Mesendoderm (in vitro differentiated cells): Measurements from ENCODE around the gene EHBP1L1.

Source experiments
- DNase-seq: peaks from one replicate; pipeline ENCODE4 v3.0.0; 2013
- H2AK5ac ChIP-seq: 2 replicates; pipeline ENCODE4 v1.6.1; 2013; ENCODE audit warnings: low read length, inconsistent platforms
- H2BK120ac ChIP-seq: 2 replicates; pipeline ENCODE4 v1.6.1; 2013; ENCODE audit warnings: low read depth, mild to moderate bottlenecking, low read length, moderate library complexity, mixed read lengths
- H2BK15ac ChIP-seq: replicated peaks from 2 replicates; pipeline ENCODE4 v1.6.1; 2013; ENCODE audit warnings: low read depth, mild to moderate bottlenecking, moderate library complexity
- H2BK5ac ChIP-seq: 2 replicates; pipeline ENCODE4 v1.6.1; 2013; ENCODE audit warnings: low read length, inconsistent platforms
- H3K18ac ChIP-seq: 2 replicates; pipeline ENCODE4 v1.6.1; 2013; ENCODE audit warnings: mild to moderate bottlenecking, low read length, mixed read lengths
- H3K23ac ChIP-seq: one replicate; pipeline ENCODE4 v1.6.1; 2013; ENCODE audit warnings: low read length
- H3K27ac ChIP-seq: 2 replicates; pipeline ENCODE4 v1.5.1; 2013; ENCODE audit warnings: low read depth, mild to moderate bottlenecking, inconsistent platforms, low read length, moderate library complexity
- H3K27me3 ChIP-seq: 2 replicates; pipeline ENCODE4 v1.6.1; 2013; ENCODE audit warnings: low read length, control low read depth, mild to moderate bottlenecking, inconsistent platforms; ENCODE audit not compliant: insufficient read depth, poor library complexity
- H3K36me3 ChIP-seq: 2 replicates; pipeline ENCODE4 v1.6.1; 2013; ENCODE audit warnings: low read length, inconsistent platforms; ENCODE audit not compliant: control insufficient read depth, insufficient read depth
- H3K4ac ChIP-seq: one replicate; pipeline ENCODE4 v1.6.1; 2013; ENCODE audit warnings: low read depth, mild to moderate bottlenecking, low read length, moderate library complexity
- H3K4me1 ChIP-seq: 2 replicates; pipeline ENCODE4 v1.6.1; 2013; ENCODE audit warnings: low read depth, low read length, inconsistent platforms; ENCODE audit not compliant: control insufficient read depth
- H3K4me2 ChIP-seq: 2 replicates; pipeline ENCODE4 v1.6.1; 2013; ENCODE audit warnings: low read length
- H3K4me3 ChIP-seq: 2 replicates; pipeline ENCODE4 v1.5.1; 2013; ENCODE audit warnings: mild to moderate bottlenecking, low read length
- H3K56ac ChIP-seq: one replicate; pipeline ENCODE4 v1.6.1; 2013; ENCODE audit warnings: low read length
- H3K79me1 ChIP-seq: 2 replicates; pipeline ENCODE4 v1.6.1; 2013; ENCODE audit warnings: low read length, inconsistent platforms
- H3K79me2 ChIP-seq: 2 replicates; pipeline ENCODE4 v1.6.1; 2013; ENCODE audit warnings: mild to moderate bottlenecking, low read length; ENCODE audit not compliant: control insufficient read depth, insufficient read depth
- H3K9ac ChIP-seq: 2 replicates; pipeline ENCODE4 v1.6.1; 2013; ENCODE audit warnings: low read length, inconsistent platforms
- H4K5ac ChIP-seq: one replicate; pipeline ENCODE4 v1.6.1; 2013; ENCODE audit warnings: low read length
- H4K8ac ChIP-seq: one replicate; pipeline ENCODE4 v1.6.1; 2013; ENCODE audit warnings: low read depth, mild to moderate bottlenecking, control low read depth, low read length, moderate library complexity
- WGBS: extraction: QIAGEN DNeasy Blood & Tissue Kit; methylation state at CpG from one replicate; pipeline ENCODE4 v1.1.7; 2013; ENCODE audit warnings: low lambda C conversion rate, missing lambda C conversion rate; ENCODE audit not compliant: insufficient coverage; ENCODE audit errors: extremely low coverage; 5-methylcytosine and 5-hydroxymethylcytosine counted together

The EHBP1L1 gene

GRCh38 chr11:65578134-65578533 lies 2.3 kb downstream of the EHBP1L1 start:
- no CpG with 5 or more reads among the region's 7 CpGs for WGBS
- no peak overlapping the region for H3K4me3 ChIP-seq
- H3K18ac ChIP-seq, result no peak overlapping the region
- H3K79me1 ChIP-seq, result no peaks in the 10 kb centered on the region
- no peak overlapping the region for H3K4ac ChIP-seq
- peaks cover 2% of the 10 kb centered on the region for H3K4me1 ChIP-seq
- no peaks in the 10 kb centered on the region for H3K27me3 ChIP-seq
- no peak overlapping the region for H2AK5ac ChIP-seq
- H3K4me2 ChIP-seq, result no peak overlapping the region
- no peak overlapping the region for H3K23ac ChIP-seq
- no peak for DNase-seq
- no peak overlapping the region for H2BK15ac ChIP-seq
- H3K79me2 ChIP-seq, result no peaks in the 10 kb centered on the region
- H4K5ac ChIP-seq, result no peak overlapping the region
- H3K56ac ChIP-seq, result no peak overlapping the region
- no peak overlapping the region for H3K9ac ChIP-seq
- no peak overlapping the region for H2BK120ac ChIP-seq
- no peak overlapping the region for H2BK5ac ChIP-seq
- H3K27ac ChIP-seq, result no peak overlapping the region
- H4K8ac ChIP-seq, result no peak overlapping the region
- no peaks in the 10 kb centered on the region for H3K36me3 ChIP-seq

- no peak overlapping the region for H3K56ac ChIP-seq
- H3K9ac ChIP-seq, result no peak overlapping the region
- no peak overlapping the region for H4K5ac ChIP-seq
- H2BK5ac ChIP-seq, result no peak overlapping the region
- no peak overlapping the region for H3K18ac ChIP-seq
- no peak overlapping the region for H3K4ac ChIP-seq
- no peak overlapping the region for H2BK120ac ChIP-seq
- no peaks in the 10 kb centered on the region for H3K79me2 ChIP-seq
- no peak overlapping the region for H3K4me3 ChIP-seq
- no peaks in the 10 kb centered on the region for H3K27me3 ChIP-seq
- no peak for DNase-seq
- H3K27ac ChIP-seq, result no peak overlapping the region
- H4K8ac ChIP-seq, result no peak overlapping the region
- H2AK5ac ChIP-seq, result no peak overlapping the region
- H3K23ac ChIP-seq, result no peak overlapping the region
- H3K79me1 ChIP-seq, result no peaks in the 10 kb centered on the region
- no CpG with 5 or more reads among the region's 3 CpGs for WGBS
- no peaks in the 10 kb centered on the region for H3K36me3 ChIP-seq
- peaks cover 2% of the 10 kb centered on the region for H3K4me1 ChIP-seq
- no peak overlapping the region for H2BK15ac ChIP-seq
- H3K4me2 ChIP-seq, result no peak overlapping the region
These were observed 2.8 kb downstream of the EHBP1L1 start for GRCh38 chr11:65578667-65579066.

DNA sequence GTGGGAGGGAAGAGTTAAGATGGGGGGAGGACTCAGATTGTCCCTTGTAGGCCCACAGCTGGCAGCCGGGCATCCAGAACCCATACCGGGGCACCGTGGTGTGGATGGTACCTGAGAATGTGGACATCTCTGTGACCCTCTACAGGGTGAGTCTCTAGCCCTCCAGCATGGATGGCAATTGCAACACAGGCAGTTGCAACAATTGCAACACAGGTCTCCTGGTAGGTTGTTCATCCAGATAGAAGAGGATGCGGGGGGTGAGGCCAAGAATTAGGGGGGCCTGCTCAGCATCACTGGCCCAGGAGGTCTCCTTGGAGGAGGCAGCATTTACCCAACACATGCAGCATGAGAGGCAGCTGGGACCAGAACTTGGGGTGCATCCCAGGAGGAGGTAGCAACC lies 3.4 kb downstream of the EHBP1L1 start:
- Histone ChIP-seq H2AK5ac (no peak overlapping the region), H3K4me2 (no peak overlapping the region), H3K79me1 (no peaks in the 10 kb centered on the region), H3K27me3 (no peaks in the 10 kb centered on the region), H3K23ac (no peak overlapping the region), H3K4me3 (no peak overlapping the region), H3K79me2 (no peaks in the 10 kb centered on the region), H3K4me1 (peaks cover 2% of the 10 kb centered on the region), H3K36me3 (no peaks in the 10 kb centered on the region), H4K5ac (no peak overlapping the region), H4K8ac (no peak overlapping the region), H2BK15ac (no peak overlapping the region), H3K56ac (no peak overlapping the region), H2BK120ac (no peak overlapping the region), H3K27ac (no peak overlapping the region), H2BK5ac (no peak overlapping the region), H3K4ac (no peak overlapping the region), H3K18ac (no peak overlapping the region), H3K9ac (no peak overlapping the region)
- no peak for DNase-seq
- no CpG with 5 or more reads among the region's 4 CpGs for WGBS

DNA sequence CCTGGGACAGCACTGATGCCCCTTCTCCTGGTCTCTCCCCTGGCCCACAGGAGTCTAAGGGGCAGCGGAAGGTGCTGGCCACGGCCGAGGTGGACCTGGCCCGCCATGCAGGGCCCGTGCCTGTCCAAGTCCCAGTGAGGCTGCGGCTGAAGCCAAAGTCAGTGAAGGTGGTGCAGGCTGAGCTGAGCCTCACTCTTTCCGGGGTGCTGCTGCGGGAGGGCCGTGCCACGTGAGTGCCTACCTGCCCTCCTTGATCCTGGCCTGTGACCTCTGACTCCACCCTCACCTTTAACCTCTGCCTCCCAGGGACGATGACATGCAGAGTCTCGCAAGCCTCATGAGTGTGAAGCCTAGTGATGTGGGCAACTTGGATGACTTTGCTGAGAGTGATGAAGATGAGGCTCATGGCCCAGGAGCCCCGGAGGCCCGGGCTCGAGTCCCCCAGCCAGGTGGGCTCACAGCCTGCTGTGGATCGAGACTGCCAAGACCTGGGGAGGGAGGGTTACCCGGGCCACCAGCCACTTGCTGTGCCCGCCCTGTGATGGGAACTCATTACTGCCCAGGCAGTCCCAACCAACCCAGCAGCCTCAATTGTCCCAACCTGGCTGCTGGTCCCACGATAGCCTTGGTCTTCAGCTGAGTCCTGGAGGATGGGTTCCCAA lies 4.3 kb downstream of the EHBP1L1 start:
- Histone ChIP-seq H3K4me3 (no peak overlapping the region), H4K5ac (no peak overlapping the region), H3K27me3 (no peaks in the 10 kb centered on the region), H3K79me1 (no peaks in the 10 kb centered on the region), H3K79me2 (no peaks in the 10 kb centered on the region), H3K9ac (no peak overlapping the region), H3K18ac (no peak overlapping the region), H3K4me1 (no peaks in the 10 kb centered on the region), H2BK15ac (no peak overlapping the region), H3K4me2 (no peak overlapping the region), H3K23ac (no peak overlapping the region), H3K56ac (no peak overlapping the region), H2BK5ac (no peak overlapping the region), H4K8ac (no peak overlapping the region), H3K4ac (no peak overlapping the region), H3K36me3 (no peaks in the 10 kb centered on the region), H3K27ac (no peak overlapping the region), H2BK120ac (no peak overlapping the region), H2AK5ac (no peak overlapping the region)
- no peak for DNase-seq
- no CpG with 5 or more reads among the region's 19 CpGs for WGBS

DNA sequence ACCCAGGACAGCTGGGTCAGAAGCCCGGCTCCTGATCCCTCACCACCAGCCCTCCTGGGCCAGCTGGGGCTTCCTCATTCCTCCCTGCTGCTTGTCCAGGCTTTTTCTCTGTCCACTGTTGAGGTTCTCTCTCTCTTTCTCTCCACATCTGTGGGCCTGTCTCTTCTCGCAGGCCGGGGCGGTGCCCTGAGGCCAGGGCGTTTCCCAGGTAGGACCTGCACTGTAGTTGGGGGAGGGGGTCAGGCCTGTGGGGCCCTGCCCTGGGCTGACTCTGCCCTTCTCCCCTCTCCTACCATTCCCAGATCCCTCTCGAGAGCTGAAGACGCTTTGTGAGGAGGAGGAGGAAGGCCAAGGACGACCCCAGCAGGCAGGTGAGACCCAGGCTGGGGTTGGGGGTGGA lies 4.9 kb downstream of the EHBP1L1 start:
- WGBS, result no CpG with 5 or more reads among the region's 8 CpGs
- H3K9ac ChIP-seq, result no peak overlapping the region
- no peak overlapping the region for H2BK120ac ChIP-seq
- H2AK5ac ChIP-seq, result no peak overlapping the region
- no peak overlapping the region for H3K56ac ChIP-seq
- no peak overlapping the region for H3K4me2 ChIP-seq
- H2BK5ac ChIP-seq, result no peak overlapping the region
- peaks cover 2% of the 10 kb centered on the region for H3K27me3 ChIP-seq
- no peak overlapping the region for H4K8ac ChIP-seq
- H3K4me1 ChIP-seq, result no peaks in the 10 kb centered on the region
- H3K23ac ChIP-seq, result no peak overlapping the region
- H3K18ac ChIP-seq, result no peak overlapping the region
- no peak overlapping the region for H3K27ac ChIP-seq
- H4K5ac ChIP-seq, result no peak overlapping the region
- H3K4me3 ChIP-seq, result no peak overlapping the region
- no peak overlapping the region for H2BK15ac ChIP-seq
- H3K4ac ChIP-seq, result no peak overlapping the region
- no peaks in the 10 kb centered on the region for H3K79me1 ChIP-seq
- H3K79me2 ChIP-seq, result no peaks in the 10 kb centered on the region
- H3K36me3 ChIP-seq, result no peaks in the 10 kb centered on the region
- DNase-seq, result no peak

GRCh38 chr11:65581928-65582327 lies 6.1 kb downstream of the EHBP1L1 start:
- Histone ChIP-seq H3K36me3 (no peaks in the 10 kb centered on the region), H2BK5ac (no peak overlapping the region), H3K4me1 (no peaks in the 10 kb centered on the region), H3K4me3 (no peak overlapping the region), H2AK5ac (no peak overlapping the region), H3K18ac (no peak overlapping the region), H4K5ac (no peak overlapping the region), H3K79me1 (no peaks in the 10 kb centered on the region), H3K4me2 (no peak overlapping the region), H3K9ac (no peak overlapping the region), H3K27me3 (peaks cover 2% of the 10 kb centered on the region), H3K4ac (no peak overlapping the region), H4K8ac (no peak overlapping the region), H3K79me2 (no peaks in the 10 kb centered on the region), H3K56ac (no peak overlapping the region), H3K27ac (no peak overlapping the region), H2BK15ac (no peak overlapping the region), H3K23ac (no peak overlapping the region), H2BK120ac (no peak overlapping the region)
- no CpG with 5 or more reads among the region's 3 CpGs for WGBS
- no peak for DNase-seq
